Peyer's patch (tissue), 4 donors: ENCODE measurements around the gene SMTNL2.

Experiments
- POLR2A ChIP-seq, 2 donors: fragments of 450-650 bp; IDR thresholded peaks; one replicate each; pipeline ENCODE4 v1.5.1; 2017; ENCODE audit warnings: antibody characterized with exemption in 2 of 2, mild to moderate bottlenecking in 2 of 2, moderate library complexity in 2 of 2
- TF ChIP-seq, protein P1 (sequence below), 6 experiments: fragments of 450-650 bp in 4 of 6; fragments of 200-600 bp in 2 of 6; sonication (generic) in 1 of 6; IDR thresholded peaks; one replicate each; pipeline ENCODE4 v1.5.1; 2017 to 2019; ENCODE audit warnings: antibody characterized with exemption in 6 of 6, mild to moderate bottlenecking in 3 of 6, moderate library complexity in 1 of 6

DNA sequence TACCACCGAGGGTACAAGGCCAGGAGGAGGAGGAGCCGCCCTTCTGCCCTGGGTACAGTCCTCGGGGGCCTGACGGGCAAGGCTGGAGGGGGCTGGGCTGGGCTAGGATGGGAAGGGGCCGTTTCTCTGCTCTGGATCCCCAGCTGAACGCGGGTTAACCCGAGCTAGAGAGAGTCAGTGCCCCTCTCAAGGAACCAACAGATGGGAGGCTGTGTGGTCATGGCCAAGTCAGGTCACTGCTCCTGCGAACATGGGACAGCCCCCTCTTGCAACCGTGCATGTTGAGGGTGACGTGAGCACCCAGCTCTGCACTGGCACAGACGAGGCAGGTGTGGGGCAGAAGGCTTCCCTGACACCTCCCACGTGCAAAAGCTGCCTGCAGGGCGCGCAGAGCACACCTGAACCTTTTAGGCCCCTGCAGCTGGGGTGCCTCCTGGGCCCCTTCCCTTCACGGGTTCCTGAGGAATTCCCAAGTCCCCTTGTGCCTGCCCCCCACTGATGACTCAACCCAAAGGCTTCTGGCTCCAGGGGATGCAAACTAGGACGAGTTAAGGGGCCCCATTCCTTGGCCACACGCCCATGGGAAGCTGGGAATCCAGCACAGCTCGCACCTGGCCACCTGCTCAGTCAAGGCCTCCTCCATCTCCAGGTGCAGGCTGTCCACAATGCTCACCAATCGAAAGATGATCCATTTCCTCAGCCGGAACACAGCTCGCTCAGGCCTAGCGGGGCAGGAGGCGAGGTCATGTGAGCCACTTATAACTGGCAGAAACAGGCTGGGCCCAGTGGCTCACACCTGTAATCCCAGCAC is 35.4 kb upstream of the SMTNL2 start:
- TF ChIP-seq, protein P1, sequence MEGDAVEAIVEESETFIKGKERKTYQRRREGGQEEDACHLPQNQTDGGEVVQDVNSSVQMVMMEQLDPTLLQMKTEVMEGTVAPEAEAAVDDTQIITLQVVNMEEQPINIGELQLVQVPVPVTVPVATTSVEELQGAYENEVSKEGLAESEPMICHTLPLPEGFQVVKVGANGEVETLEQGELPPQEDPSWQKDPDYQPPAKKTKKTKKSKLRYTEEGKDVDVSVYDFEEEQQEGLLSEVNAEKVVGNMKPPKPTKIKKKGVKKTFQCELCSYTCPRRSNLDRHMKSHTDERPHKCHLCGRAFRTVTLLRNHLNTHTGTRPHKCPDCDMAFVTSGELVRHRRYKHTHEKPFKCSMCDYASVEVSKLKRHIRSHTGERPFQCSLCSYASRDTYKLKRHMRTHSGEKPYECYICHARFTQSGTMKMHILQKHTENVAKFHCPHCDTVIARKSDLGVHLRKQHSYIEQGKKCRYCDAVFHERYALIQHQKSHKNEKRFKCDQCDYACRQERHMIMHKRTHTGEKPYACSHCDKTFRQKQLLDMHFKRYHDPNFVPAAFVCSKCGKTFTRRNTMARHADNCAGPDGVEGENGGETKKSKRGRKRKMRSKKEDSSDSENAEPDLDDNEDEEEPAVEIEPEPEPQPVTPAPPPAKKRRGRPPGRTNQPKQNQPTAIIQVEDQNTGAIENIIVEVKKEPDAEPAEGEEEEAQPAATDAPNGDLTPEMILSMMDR (IDR thresholded peaks at IDR 0.05), result no peak
- TF ChIP-seq POLR2A (IDR thresholded peaks at IDR 0.05), result no peak
